ENCODE results near the gene KDR. TPM values are rescaled to one million over a fixed set of nuclear protein-coding genes. Genes with fewer than 3 reads are reported as not detected.

The KDR gene
- total and polyA plus RNA-seq, 12 donors = 9.3 to 45.7 (median 23.4) TPM

DNA sequence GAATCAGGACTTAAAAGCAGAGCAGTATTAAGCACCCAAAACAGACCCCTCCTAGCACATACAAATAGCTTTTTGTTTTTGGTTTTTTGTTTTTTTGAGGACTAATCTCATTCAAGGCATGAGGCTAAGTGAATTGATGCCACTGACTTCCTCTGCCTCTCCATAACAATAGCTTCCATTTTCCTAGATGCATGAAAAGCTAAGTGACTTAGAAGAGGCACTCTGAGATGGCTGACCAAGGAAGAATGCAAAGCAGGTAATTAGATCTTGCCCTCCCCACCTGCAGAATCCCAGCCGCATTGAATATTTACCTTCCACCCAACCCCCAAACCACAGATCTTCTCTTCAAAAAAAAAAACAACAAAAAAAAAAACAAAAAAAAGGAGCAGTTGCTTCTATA lies 7.4 kb upstream of the KDR start:
- intact Hi-C loops (cut with DNase I) = no loop called here

DNA sequence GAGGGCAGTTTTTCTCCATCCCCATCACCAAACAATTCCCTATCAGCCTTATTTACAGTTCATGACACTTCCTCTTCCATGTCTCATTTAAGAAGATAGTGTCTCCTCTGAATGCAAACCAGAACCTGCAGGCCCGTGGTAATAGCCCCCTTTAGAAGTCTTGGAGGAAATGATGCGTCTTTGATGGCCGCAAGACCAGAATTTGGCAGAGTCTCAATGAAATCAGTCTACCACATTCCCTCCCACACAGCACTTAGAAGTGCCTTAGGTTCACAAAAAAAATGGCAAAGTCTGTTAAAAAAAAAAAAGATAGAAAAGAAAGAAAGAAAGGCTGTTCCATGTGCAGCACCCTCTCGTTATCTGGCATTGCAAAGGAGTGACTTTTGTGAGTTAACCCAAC lies 2.1 kb upstream of the KDR start:
- H3K27me3 ChIP-seq = peaks cover 0 to 37% (median 14%) of the 10 kb centered on the region in 7 donors
- no peak for DNase-seq
- no peaks in the 10 kb centered on the region for H3K36me3 ChIP-seq
- no peak for ATAC-seq
- H3K4me1 ChIP-seq = peaks cover 0 to 19% (median 6%) of the 10 kb centered on the region in 9 donors
- no peaks in the 10 kb centered on the region for H3K9me3 ChIP-seq
- WGBS, 2 donors = 62 to 65% methylated on average over 4 of the region's 4 CpGs
- no peak overlapping the region for H3K27ac ChIP-seq
- intact Hi-C loops (cut with DNase I) = loop anchor here in 4 of 10 donors (5.0 to 10.0 kb wide), 5 partner anchors 50 to 197 kb away; no protein-coding TSS in a partner anchor
- TF ChIP-seq, protein P1, sequence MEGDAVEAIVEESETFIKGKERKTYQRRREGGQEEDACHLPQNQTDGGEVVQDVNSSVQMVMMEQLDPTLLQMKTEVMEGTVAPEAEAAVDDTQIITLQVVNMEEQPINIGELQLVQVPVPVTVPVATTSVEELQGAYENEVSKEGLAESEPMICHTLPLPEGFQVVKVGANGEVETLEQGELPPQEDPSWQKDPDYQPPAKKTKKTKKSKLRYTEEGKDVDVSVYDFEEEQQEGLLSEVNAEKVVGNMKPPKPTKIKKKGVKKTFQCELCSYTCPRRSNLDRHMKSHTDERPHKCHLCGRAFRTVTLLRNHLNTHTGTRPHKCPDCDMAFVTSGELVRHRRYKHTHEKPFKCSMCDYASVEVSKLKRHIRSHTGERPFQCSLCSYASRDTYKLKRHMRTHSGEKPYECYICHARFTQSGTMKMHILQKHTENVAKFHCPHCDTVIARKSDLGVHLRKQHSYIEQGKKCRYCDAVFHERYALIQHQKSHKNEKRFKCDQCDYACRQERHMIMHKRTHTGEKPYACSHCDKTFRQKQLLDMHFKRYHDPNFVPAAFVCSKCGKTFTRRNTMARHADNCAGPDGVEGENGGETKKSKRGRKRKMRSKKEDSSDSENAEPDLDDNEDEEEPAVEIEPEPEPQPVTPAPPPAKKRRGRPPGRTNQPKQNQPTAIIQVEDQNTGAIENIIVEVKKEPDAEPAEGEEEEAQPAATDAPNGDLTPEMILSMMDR (IDR thresholded peaks at IDR 0.05) = no peak
- no peak overlapping the region for H3K4me3 ChIP-seq

More for the DNA sequence above, 7.4 kb upstream of the KDR start:
- H3K36me3 ChIP-seq = no peaks in the 10 kb centered on the region
- TF ChIP-seq, protein P1 (IDR thresholded peaks at IDR 0.05) = no peak
- 88 to 94% methylated on average over 1 of the region's 1 CpG for WGBS, 2 donors
- DNase-seq = no peak
- no peak overlapping the region for H3K4me3 ChIP-seq
- no peak overlapping the region for H3K27ac ChIP-seq
- H3K9me3 ChIP-seq = peaks cover 0 to 3% (median 0%) of the 10 kb centered on the region in 11 donors
- peaks cover 0 to 5% (median 0%) of the 10 kb centered on the region in 7 donors for H3K27me3 ChIP-seq
- no peaks in the 10 kb centered on the region for H3K4me1 ChIP-seq
- no peak for ATAC-seq

DNA sequence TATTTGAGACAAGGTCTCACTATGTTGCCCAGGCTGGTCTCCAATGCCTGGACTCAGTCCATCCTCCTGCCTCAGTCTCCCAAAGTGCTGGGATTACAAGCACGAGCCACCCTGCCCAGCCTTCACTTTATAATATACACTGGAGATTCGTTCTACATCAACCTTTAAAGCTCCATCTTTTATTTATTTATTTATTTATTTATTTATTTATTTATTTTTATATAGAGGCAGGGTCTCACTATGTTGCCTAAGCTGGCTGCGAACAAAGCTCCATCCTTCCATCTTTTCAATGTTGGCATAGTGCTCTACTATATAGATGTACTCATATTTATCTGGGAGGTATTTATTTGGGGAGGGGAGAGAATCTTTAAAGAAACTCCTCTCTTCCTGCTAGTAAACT lies 1.7 kb upstream of the KDR start:
- intact Hi-C loops (cut with DNase I) = loop anchor here in 4 of 10 donors (5.0 to 10.0 kb wide), 5 partner anchors 50 to 198 kb away; no protein-coding TSS in a partner anchor
- Histone ChIP-seq H3K4me3 (no peak overlapping the region), H3K27me3 (peaks cover 0 to 37% (median 14%) of the 10 kb centered on the region in 7 donors), H3K27ac (no peak overlapping the region), H3K9me3 (no peaks in the 10 kb centered on the region), H3K36me3 (no peaks in the 10 kb centered on the region), H3K4me1 (peaks cover 0 to 19% (median 6%) of the 10 kb centered on the region in 9 donors)
- TF ChIP-seq, protein P1 (IDR thresholded peaks at IDR 0.05) = no peak
- WGBS, 2 donors = 93 to 96% methylated on average over 3 of the region's 3 CpGs
- DNase-seq (no peak), ATAC-seq (no peak)

DNA sequence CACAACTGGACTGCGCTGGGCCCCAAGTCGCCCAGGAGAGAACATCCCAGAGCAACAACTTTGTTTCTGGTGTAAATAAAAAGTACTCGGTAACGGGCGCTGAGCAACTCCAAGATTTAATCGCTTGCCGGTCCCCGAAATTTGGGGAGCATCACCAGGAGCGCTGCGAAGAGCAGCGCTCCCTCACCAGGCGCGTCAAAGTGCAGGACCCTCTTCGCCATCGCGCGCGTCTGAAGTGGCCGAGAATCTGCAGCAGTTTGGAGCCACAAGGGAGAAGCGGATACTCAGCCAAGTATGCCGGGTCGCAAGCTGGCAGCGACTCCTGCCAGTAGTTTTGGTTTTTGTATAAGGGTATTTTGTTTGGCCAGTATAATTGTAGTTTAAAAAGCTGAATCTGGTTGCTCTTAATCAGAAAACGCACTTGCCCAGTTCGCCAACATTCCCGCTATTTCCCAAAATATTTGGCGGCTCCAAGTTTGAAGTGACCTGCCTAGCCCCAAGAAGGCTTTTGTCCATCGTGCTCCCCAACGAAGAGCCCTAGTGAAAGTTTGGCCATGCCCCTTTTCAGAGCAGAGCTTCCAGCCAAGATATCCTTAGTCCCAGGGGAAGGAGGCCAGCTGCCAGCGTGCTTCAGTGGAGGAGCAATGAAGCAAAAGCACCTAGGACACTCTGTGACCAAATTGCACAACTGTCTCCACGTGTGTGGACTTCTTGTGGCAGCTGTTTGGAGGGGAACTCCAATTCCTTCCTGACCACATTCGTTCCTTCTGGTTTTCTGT lies 557 bp upstream of the KDR start:
- Histone ChIP-seq H3K9me3 (no peaks in the 10 kb centered on the region), H3K36me3 (no peaks in the 10 kb centered on the region), H3K4me1 (peaks cover 0 to 19% (median 6%) of the 10 kb centered on the region in 9 donors), H3K27ac (peak overlapping the region in 8 of 10 donors; percentile 53 to 91 (median 82)), H3K4me3 (peak overlapping the region; percentile 50 to 88 (median 66)), H3K27me3 (peaks cover 0 to 37% (median 14%) of the 10 kb centered on the region in 7 donors)
- DNase-seq = peak in 1 of 2 donors; percentile 13
- 2 to 3% methylated on average over 32 of the region's 32 CpGs for WGBS, 2 donors
- TF ChIP-seq, protein P1 (IDR thresholded peaks at IDR 0.05) = no peak
- ATAC-seq = peak; percentile 6 to 51 (median 28)
- intact Hi-C loops (cut with DNase I) = loop anchor here in 4 of 10 donors (2.0 to 10.0 kb wide), 6 partner anchors 47 to 199 kb away; no protein-coding TSS in a partner anchor

Measured in heart right ventricle (tissue), 16 donors.